HG03097 (cell line): ENCODE results near the gene NXF1.

ENCODE experiments used
- ATAC-seq: cut with Tn5 transposase; IDR thresholded peaks from one replicate; pipeline ENCODE4 v1.9.1; 2021; ENCODE audit not compliant: unreplicated experiment, low FRiP score

NXF1 gene

GRCh38 chr11:62747475-62748160, 57.6 kb downstream of the NXF1 start:
- no peak for ATAC-seq
